Colonic mucosa (tissue), 4 donors: ENCODE results near the gene CXCL10. TPM values are rescaled to one million over a fixed set of nuclear protein-coding genes. Genes with fewer than 3 reads are reported as not detected.

Source experiments
- DNase-seq: peaks from one replicate; pipeline ENCODE4 v3.0.0-alpha.2; 2020
- H3K27ac ChIP-seq: fragments of 200-600 bp; one replicate; pipeline ENCODE4 v1.8.0; 2021
- H3K27me3 ChIP-seq: fragments of 200-600 bp; one replicate; pipeline ENCODE4 v1.8.0; 2021
- H3K36me3 ChIP-seq: fragments of 200-600 bp; one replicate; pipeline ENCODE4 v1.8.0; 2021
- H3K4me1 ChIP-seq: fragments of 200-600 bp; one replicate; pipeline ENCODE4 v1.8.0; 2021; ENCODE audit warnings: mild to moderate bottlenecking
- H3K4me3 ChIP-seq: fragments of 200-600 bp; one replicate; pipeline ENCODE4 v1.8.0; 2021
- H3K9ac ChIP-seq, 2 donors: one replicate each; pipeline ENCODE4 v1.7.0; 2013; ENCODE audit warnings: control low read depth in 2 of 2, low read depth in 2 of 2, low read length in 2 of 2
- H3K9me3 ChIP-seq: fragments of 200-600 bp; one replicate; pipeline ENCODE4 v1.8.0; 2021
- CTCF ChIP-seq: fragments of 200-600 bp; IDR thresholded peaks from one replicate; pipeline ENCODE4 v1.8.0; 2022; ENCODE audit warnings: antibody characterized with exemption, mild to moderate bottlenecking
- intact Hi-C: fragments of 100-400 bp; cut with DNase I; formaldehyde crosslinking; loops from one replicate; pipeline ENCODE4 v1.14.1; 2022
- total RNA-seq, 2 donors: library from RNA; stranded (reverse); fragmentation: NEBNext Ultra II Directional in 1 of 2; extraction: Animal tissue kit (Norgen Biotek cat#: 25700) in 1 of 2; gene quantifications; one replicate each; pipeline ENCODE4 v1.2.1, GENCODE V29; 2021
- donor health status: healthy.
- donor health status: DM: no; HTN: no; CAD: no.
- donor health status: DM: no; HTN: no; CAD: no.

The CXCL10 gene
- total RNA-seq, 2 donors from 2014 or later, result 0.72 to 0.90 TPM

- Histone ChIP-seq H3K4me1 (no peaks in the 10 kb centered on the region), H3K36me3 (no peaks in the 10 kb centered on the region), H3K9ac (no peak overlapping the region), H3K9me3 (no peaks in the 10 kb centered on the region), H3K4me3 (no peak overlapping the region), H3K27ac (no peak overlapping the region), H3K27me3 (no peaks in the 10 kb centered on the region)
- TF ChIP-seq CTCF, result no peak
- no peak for DNase-seq
- intact Hi-C loops, result no loop called here
These were observed 13.6 kb upstream of the CXCL10 start for GRCh38 chr4:76036855-76037254.

GRCh38 chr4:76035799-76036380 lies 12.6 kb upstream of the CXCL10 start, which contains the start of gene CXCL11:
Gene CXCL11, minus strand, starts transcription at chr4:76036070. Its CDS starts 83 bp downstream, at chr4:76035987.
- no peaks in the 10 kb centered on the region for H3K27me3 ChIP-seq
- H3K27ac ChIP-seq, result no peak within 1 kb of the TSS
- no peaks in the 10 kb centered on the region for H3K9me3 ChIP-seq
- DNase-seq, result no peak
- no peak within 1 kb of the TSS for H3K9ac ChIP-seq
- H3K4me1 ChIP-seq, result no peaks in the 10 kb centered on the region
- intact Hi-C loops, result no loop called here
- H3K4me3 ChIP-seq, result no peak within 1 kb of the TSS
- TF ChIP-seq CTCF, result no peak
- no peaks in the 10 kb centered on the region for H3K36me3 ChIP-seq

- Histone ChIP-seq H3K27ac (no peak overlapping the region), H3K9ac (no peak overlapping the region), H3K4me3 (no peak overlapping the region), H3K36me3 (no peaks in the 10 kb centered on the region), H3K27me3 (no peaks in the 10 kb centered on the region), H3K9me3 (no peaks in the 10 kb centered on the region), H3K4me1 (no peaks in the 10 kb centered on the region)
- intact Hi-C loops, result no loop called here
- no peak for TF ChIP-seq CTCF
- no peak for DNase-seq
These were observed 11.8 kb upstream of the CXCL10 start for GRCh38 chr4:76035141-76035540.

- intact Hi-C loops, result no loop called here
- Histone ChIP-seq H3K27ac (no peak overlapping the region), H3K4me1 (no peaks in the 10 kb centered on the region), H3K4me3 (no peak overlapping the region), H3K9ac (no peak overlapping the region), H3K9me3 (no peaks in the 10 kb centered on the region), H3K36me3 (no peaks in the 10 kb centered on the region), H3K27me3 (no peaks in the 10 kb centered on the region)
- TF ChIP-seq CTCF, result no peak
- DNase-seq, result no peak
These were observed 6.0 kb upstream of the CXCL10 start for GRCh38 chr4:76029300-76029699.

- TF ChIP-seq CTCF, result no peak
- no peak overlapping the region for H3K27ac ChIP-seq
- no peaks in the 10 kb centered on the region for H3K4me1 ChIP-seq
- peak overlapping the region; percentile 17 for H3K4me3 ChIP-seq
- H3K9me3 ChIP-seq, result no peaks in the 10 kb centered on the region
- intact Hi-C loops, result no loop called here
- no peaks in the 10 kb centered on the region for H3K27me3 ChIP-seq
- no peaks in the 10 kb centered on the region for H3K36me3 ChIP-seq
- peak overlapping the region in 1 of 2 donors; percentile 26 for H3K9ac ChIP-seq
- DNase-seq, result no peak
These were observed 5.1 kb upstream of the CXCL10 start for GRCh38 chr4:76028350-76028765.
